Measurements from ENCODE around the gene ALDH4A1.

The ALDH4A1 gene

GRCh38 chr1:18921516-18922251 is 19.3 kb upstream of the ALDH4A1 start:
- no peak for DNase-seq

DNA sequence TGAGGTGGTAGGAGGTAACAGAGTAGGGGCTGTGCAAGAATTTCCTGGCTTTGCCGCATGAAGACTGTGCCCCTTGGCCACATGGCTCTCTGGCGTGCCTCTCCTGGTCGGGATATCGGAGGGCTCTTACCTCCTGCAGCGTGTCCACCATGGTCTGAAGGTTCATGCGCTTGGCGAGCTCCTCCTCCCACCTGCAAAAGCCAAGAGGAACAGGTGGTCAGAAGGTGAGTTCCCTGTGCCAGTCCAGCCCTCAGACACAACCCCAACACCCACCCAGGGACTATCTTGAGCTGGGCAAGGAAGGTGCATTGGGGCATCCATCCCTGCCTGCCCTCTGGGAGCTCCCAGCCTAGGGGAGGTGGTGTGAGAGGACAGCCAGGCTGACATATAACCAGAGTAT is 18.6 kb upstream of the ALDH4A1 start:
- no peak for DNase-seq

DNA sequence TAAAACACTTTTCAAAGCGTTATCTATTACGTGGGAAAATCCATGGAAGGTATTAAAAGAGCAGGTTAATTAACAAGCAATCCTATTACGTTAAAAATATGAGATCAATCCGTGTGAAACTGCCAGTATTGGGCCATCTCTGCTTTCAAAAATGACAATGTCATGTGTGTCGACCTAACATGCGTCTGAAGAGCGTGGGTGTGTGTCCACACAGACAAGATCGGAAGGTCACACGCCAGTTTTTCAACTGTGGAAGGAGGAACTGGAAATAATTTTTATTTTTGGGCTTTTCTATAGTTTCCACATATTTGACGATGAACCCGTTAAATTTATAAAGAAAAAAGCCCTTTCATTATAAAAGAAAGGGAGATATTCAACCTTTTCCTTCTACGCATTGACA is 17.6 kb upstream of the ALDH4A1 start:
- no peak for DNase-seq

GRCh38 chr1:18919197-18919905 is 17.0 kb upstream of the ALDH4A1 start:
- DNase-seq: no peak

DNA sequence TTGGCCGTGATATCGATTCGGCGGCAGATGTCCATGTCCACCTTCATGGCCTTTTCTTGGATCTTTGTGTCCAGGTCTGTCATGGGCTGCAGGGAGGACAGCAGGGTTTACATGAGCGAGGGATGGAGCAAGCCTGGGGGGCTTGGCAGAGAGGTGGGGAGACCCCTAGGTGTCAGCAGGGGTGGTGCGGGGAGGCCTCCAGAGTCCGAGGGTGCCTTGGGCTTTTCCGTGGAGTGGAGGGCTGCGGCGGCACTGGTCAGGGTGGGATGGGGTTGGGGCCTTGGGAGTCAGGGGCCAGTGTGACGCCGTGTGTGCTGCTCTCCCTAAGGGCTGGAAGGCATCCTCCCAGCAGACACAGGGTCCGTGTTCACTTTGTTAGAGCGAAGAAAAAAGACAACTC is 16.1 kb upstream of the ALDH4A1 start:
- DNase-seq: no peak

GRCh38 chr1:18917071-18917799 is 14.9 kb upstream of the ALDH4A1 start:
- no peak for DNase-seq

GRCh38 chr1:18915341-18915740 is 13.0 kb upstream of the ALDH4A1 start:
- no peak for DNase-seq

GRCh38 chr1:18913065-18913835 is 10.9 kb upstream of the ALDH4A1 start:
- DNase-seq: peak; percentile 26

DNA sequence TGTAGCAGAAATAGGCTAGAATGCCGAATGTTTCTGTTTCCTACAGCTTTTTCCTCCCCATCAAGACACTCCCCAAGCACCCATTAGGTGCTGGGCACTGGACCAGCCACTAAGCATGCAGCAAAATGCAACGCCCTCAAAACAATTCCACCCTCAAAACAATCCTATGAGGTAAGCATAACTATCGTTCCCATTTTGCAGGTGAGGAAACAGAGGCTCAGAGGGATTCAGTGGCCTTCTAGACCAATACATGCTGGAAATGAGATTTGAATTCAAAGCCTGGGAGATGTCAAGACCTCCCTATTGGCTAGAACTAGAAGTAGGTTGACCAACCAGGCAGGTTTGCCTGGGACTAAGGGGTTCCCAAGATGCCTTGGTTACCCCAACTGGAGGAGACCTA is 10.2 kb upstream of the ALDH4A1 start:
- DNase-seq: no peak

GRCh38 chr1:18908911-18909771 is 6.8 kb upstream of the ALDH4A1 start:
- no peak for DNase-seq

DNA sequence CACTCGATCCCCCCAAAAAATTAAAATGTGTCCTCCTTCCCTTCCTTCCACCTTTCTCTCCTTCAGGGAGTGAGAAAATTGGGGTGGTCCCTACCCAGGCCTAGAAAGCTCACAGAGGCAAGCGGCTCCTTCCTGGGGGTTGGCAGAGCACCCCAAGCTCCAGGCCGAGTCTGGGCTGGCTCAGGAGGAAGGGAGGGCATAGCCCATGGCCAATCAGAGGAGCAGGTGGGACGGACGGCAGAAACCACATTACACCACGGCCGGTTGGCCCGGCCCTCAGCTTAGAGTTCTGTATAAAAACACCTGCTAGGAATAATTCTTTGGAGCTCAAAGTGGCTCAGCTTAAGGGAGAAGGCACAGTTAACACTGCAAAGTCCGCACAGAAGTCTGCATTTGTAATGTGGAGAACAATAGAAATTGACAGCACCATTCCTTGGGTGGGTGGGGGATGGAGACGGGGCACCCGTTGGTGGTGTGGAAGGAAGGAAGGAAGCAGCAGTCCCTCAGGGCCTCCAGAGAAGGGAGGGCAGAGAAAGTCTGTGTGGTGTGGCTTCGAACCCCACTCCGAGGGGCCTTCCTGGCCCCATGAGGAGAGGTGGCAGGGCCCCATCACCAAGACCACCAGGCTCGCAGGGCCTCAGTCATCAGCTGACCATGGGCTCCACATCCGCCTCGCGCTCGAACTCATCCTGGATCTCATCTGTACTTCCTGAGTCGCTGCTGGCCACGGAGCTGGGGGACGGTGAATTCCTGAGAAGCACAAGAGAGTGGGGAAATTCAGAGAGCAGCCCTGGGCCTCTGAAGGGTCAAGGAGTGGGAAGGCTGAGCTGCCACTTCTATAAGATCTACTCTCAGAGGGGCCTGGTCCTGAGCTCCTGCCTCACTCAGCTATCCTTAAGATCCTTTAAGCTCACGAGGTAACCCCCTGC is 5.8 kb upstream of the ALDH4A1 start:
- DNase-seq: no peak

- peak; percentile 19 for DNase-seq
These were observed 4.9 kb upstream of the ALDH4A1 start for GRCh38 chr1:18907021-18907916.

GRCh38 chr1:18903291-18903756 is 969 bp upstream of the ALDH4A1 start:
- no peak for DNase-seq

DNA sequence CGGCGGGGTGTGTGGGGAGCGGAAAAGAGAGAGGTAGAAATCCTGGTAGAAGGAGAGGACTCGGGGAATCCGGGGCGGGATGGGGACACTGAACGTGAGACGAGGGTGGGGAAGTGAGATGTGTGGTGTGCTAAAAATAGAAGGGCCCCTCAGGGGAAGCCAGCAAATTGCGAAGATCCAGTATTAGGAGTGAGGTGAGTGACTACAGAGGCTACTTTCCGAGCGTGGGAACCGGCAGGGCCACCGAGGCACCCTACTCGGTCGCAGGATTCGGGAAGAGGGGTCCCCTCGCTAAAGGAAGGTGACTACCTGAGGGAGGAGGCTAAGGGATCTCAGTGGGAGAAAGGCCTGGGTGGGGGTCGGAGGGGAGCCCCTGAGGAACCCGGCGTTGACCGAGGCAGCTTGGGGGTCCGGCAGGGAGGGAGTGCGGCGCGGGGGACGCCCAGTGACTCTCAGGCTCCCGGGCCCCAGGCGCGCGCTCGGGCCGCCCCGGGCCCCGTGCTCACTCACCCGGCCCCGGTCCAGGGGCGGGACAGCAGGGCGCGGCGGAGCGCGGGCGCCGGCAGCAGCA is 318 bp downstream of the ALDH4A1 start:
- DNase-seq: no peak

- no peak for DNase-seq
These were observed 1.0 kb downstream of the ALDH4A1 start for GRCh38 chr1:18901147-18901951.

DNA sequence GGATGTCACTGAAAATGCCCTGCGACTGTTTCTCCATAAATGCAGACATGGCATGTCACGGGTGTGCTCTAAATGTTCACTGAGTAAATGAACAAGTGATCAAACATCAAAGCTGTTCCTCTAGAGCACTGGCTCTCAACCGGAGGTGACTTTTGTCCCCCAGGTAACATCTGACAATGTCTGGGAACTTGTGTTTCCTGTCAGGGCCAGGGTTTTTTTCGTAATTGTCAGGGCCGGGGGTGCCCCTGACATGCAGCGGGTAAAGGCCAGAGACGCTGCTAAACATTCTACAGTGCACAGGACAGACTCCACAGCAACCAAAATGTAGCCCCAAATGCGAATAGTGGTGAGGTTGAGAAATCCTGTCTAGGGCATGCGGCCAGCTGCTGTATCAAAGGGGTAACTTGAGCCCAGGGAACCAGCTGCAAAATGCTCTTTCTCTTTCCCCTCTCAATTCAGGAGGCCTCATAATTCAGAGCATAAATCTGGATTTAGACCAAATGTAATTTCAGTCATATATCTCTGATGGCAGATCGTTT is 2.0 kb downstream of the ALDH4A1 start:
- DNase-seq: no peak

- DNase-seq: no peak
These were observed 2.8 kb downstream of the ALDH4A1 start for GRCh38 chr1:18899363-18900049.

DNA sequence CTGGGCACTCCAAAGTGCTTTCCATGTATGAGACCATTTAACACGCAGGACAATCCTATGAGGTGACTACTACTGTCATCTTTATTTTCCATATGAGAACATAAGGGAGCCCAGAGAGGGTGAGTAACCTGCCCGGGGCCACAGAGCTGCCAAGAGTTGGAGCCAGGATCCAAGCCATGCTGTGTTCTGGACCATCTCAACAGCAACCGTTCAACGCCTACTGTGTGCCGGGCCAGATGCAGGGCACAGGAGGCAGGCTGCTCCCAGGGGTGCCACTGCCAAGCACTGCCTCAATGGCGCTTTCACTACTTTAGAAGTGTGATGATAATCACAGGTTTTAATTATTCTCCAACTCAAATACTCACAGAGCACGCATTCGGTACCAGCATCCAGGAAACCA is 3.8 kb downstream of the ALDH4A1 start:
- DNase-seq: no peak
